ENCODE data around the gene INPP4A. TPM values are rescaled to one million over a fixed set of nuclear protein-coding genes. Genes with fewer than 3 reads are reported as not detected.

The INPP4A gene
- total RNA-seq, 4 donors from 2014 or later: 30.2 to 45.1 (median 37.8) TPM

GRCh38 chr2:98472961-98473746, 28.5 kb downstream of the INPP4A start:
- WGBS, 2 donors (ENCODE audit: low coverage in 1 of 2): 86% methylated on average over 5 to 6 of the region's 9 CpGs
- no peak for ATAC-seq
- Histone ChIP-seq H3K9me3 (no peaks in the 10 kb centered on the region), H3K4me3 (no peak overlapping the region), H3K4me1 (peaks cover 0 to 92% (median 30%) of the 10 kb centered on the region in 3 donors), H3K36me3 (no peaks in the 10 kb centered on the region), H3K27me3 (no peaks in the 10 kb centered on the region), H3K27ac (no peak overlapping the region)
- TF ChIP-seq CTCF (IDR thresholded peaks at IDR 0.05) (no peak), POLR2A (IDR thresholded peaks at IDR 0.05) (no peak), EP300 (IDR thresholded peaks at IDR 0.05) (no peak), POLR2AphosphoS5 (IDR thresholded peaks at IDR 0.05) (no peak)

GRCh38 chr2:98473995-98474780, 29.5 kb downstream of the INPP4A start:
- Histone ChIP-seq H3K4me3 (no peak overlapping the region), H3K27ac (no peak overlapping the region), H3K36me3 (no peaks in the 10 kb centered on the region), H3K9me3 (no peaks in the 10 kb centered on the region), H3K4me1 (peaks cover 0 to 95% (median 40%) of the 10 kb centered on the region in 3 donors), H3K27me3 (no peaks in the 10 kb centered on the region)
- no peak for TF ChIP-seq CTCF (IDR thresholded peaks at IDR 0.05)
- TF ChIP-seq POLR2A (IDR thresholded peaks at IDR 0.05): no peak
- no peak for TF ChIP-seq EP300 (IDR thresholded peaks at IDR 0.05)
- no peak for TF ChIP-seq POLR2AphosphoS5 (IDR thresholded peaks at IDR 0.05)
- no peak for ATAC-seq
- WGBS, 2 donors (ENCODE audit: low coverage in 1 of 2): 65 to 68% methylated on average over 5 to 6 of the region's 10 CpGs

GRCh38 chr2:98474979-98475632, 30.4 kb downstream of the INPP4A start:
- TF ChIP-seq EP300 (IDR thresholded peaks at IDR 0.05) (no peak), POLR2A (IDR thresholded peaks at IDR 0.05) (no peak), CTCF (IDR thresholded peaks at IDR 0.05) (no peak), POLR2AphosphoS5 (IDR thresholded peaks at IDR 0.05) (no peak)
- WGBS, 2 donors (ENCODE audit: low coverage in 1 of 2): 66 to 77% methylated on average over 5 of the region's 5 CpGs
- Histone ChIP-seq H3K27ac (no peak overlapping the region), H3K9me3 (no peaks in the 10 kb centered on the region), H3K4me1 (peaks cover 6 to 100% (median 50%) of the 10 kb centered on the region in 3 donors), H3K36me3 (no peaks in the 10 kb centered on the region), H3K27me3 (no peaks in the 10 kb centered on the region), H3K4me3 (no peak overlapping the region)
- ATAC-seq: no peak

- 73 to 77% methylated on average over 4 to 8 of the region's 9 CpGs for WGBS, 2 donors (ENCODE audit: low coverage in 1 of 2)
- no peaks in the 10 kb centered on the region for H3K9me3 ChIP-seq
- H3K27me3 ChIP-seq: no peaks in the 10 kb centered on the region
- no peak overlapping the region for H3K4me3 ChIP-seq
- H3K4me1 ChIP-seq: peaks cover 6 to 100% (median 54%) of the 10 kb centered on the region in 3 donors
- no peak for ATAC-seq
- H3K27ac ChIP-seq: peak overlapping the region in 1 of 4 donors; percentile 4
- no peaks in the 10 kb centered on the region for H3K36me3 ChIP-seq
- TF ChIP-seq POLR2A (IDR thresholded peaks at IDR 0.05) (no peak), POLR2AphosphoS5 (IDR thresholded peaks at IDR 0.05) (no peak), EP300 (IDR thresholded peaks at IDR 0.05) (no peak), CTCF (IDR thresholded peaks at IDR 0.05) (no peak)
Observed at GRCh38 chr2:98476192-98476868, 31.7 kb downstream of the INPP4A start.
